ENCODE data around the gene ATP6V0C. TPM values are rescaled to one million over a fixed set of nuclear protein-coding genes. Genes with fewer than 3 reads are reported as not detected.

ATP6V0C gene
- total and polyA plus RNA-seq, 9 donors, result 34.8 to 143 (median 119) TPM

- H3K27me3 ChIP-seq, result peaks cover 6% of the 10 kb centered on the region
- H3K4me1 ChIP-seq (ENCODE audit: insufficient read depth), result peaks cover 7% of the 10 kb centered on the region
- intact Hi-C loops (cut with DNase I), result no loop called here
- H3K27ac ChIP-seq, result peak overlapping the region in 1 of 2 donors; percentile 25
- no peaks in the 10 kb centered on the region for H3K36me3 ChIP-seq
- H3K4me3 ChIP-seq, result peak overlapping the region; percentile 47
- DNase-seq, result peak in 1 of 5 donors; percentile 45
- 75 to 77% (median 77%) methylated on average over 29 of the region's 29 CpGs for WGBS, 3 donors
- TF ChIP-seq EP300 (IDR thresholded peaks at IDR 0.05), result no peak
- no peak for TF ChIP-seq CTCF (IDR thresholded peaks at IDR 0.05)
- no peak for TF ChIP-seq POLR2A (IDR thresholded peaks at IDR 0.05)
- no peaks in the 10 kb centered on the region for H3K9me3 ChIP-seq
Observed at GRCh38 chr16:2466667-2467527, 46.9 kb upstream of the ATP6V0C start.

GRCh38 chr16:2467528-2468232 lies 46.1 kb upstream of the ATP6V0C start:
- 0 to 1% (median 1%) methylated on average over 59 to 80 of the region's 80 CpGs for WGBS, 3 donors
- intact Hi-C loops (cut with DNase I), result no loop called here
- TF ChIP-seq POLR2A (IDR thresholded peaks at IDR 0.05) (peak; percentile 47), CTCF (IDR thresholded peaks at IDR 0.05) (peak in 1 of 3 donors; percentile 5), EP300 (IDR thresholded peaks at IDR 0.05) (no peak)
- Histone ChIP-seq H3K27ac (peak overlapping the region in 1 of 2 donors; percentile 39), H3K9me3 (no peaks in the 10 kb centered on the region), H3K4me1 (ENCODE audit: insufficient read depth) (peaks cover 7% of the 10 kb centered on the region), H3K4me3 (peak overlapping the region; percentile 47), H3K27me3 (peaks cover 6% of the 10 kb centered on the region), H3K36me3 (no peaks in the 10 kb centered on the region)
- peak; percentile 68 to 84 (median 83) for DNase-seq

GRCh38 chr16:2468233-2468724 lies 45.5 kb upstream of the ATP6V0C start:
- Histone ChIP-seq H3K4me1 (ENCODE audit: insufficient read depth) (peaks cover 7% of the 10 kb centered on the region), H3K4me3 (peak overlapping the region; percentile 47), H3K27ac (peak overlapping the region in 1 of 2 donors; percentile 39), H3K36me3 (no peaks in the 10 kb centered on the region), H3K27me3 (peaks cover 6% of the 10 kb centered on the region), H3K9me3 (no peaks in the 10 kb centered on the region)
- peak in 1 of 5 donors; percentile 45 for DNase-seq
- WGBS, 3 donors, result 0 to 1% (median 0%) methylated on average over 32 to 38 of the region's 38 CpGs
- intact Hi-C loops (cut with DNase I), result no loop called here
- TF ChIP-seq CTCF (IDR thresholded peaks at IDR 0.05) (no peak), EP300 (IDR thresholded peaks at IDR 0.05) (no peak), POLR2A (IDR thresholded peaks at IDR 0.05) (no peak)

- peaks cover 6% of the 10 kb centered on the region for H3K27me3 ChIP-seq
- DNase-seq, result peak in 1 of 5 donors; percentile 35
- H3K4me3 ChIP-seq, result no peak overlapping the region
- TF ChIP-seq CTCF (IDR thresholded peaks at IDR 0.05), result no peak
- TF ChIP-seq POLR2A (IDR thresholded peaks at IDR 0.05), result no peak
- no peak for TF ChIP-seq EP300 (IDR thresholded peaks at IDR 0.05)
- H3K4me1 ChIP-seq (ENCODE audit: insufficient read depth), result peaks cover 8% of the 10 kb centered on the region
- H3K36me3 ChIP-seq, result no peaks in the 10 kb centered on the region
- intact Hi-C loops (cut with DNase I), result no loop called here
- no peaks in the 10 kb centered on the region for H3K9me3 ChIP-seq
- H3K27ac ChIP-seq, result no peak overlapping the region
- WGBS, 3 donors, result 22 to 27% (median 22%) methylated on average over 12 to 14 of the region's 14 CpGs
Observed at GRCh38 chr16:2468725-2469398, 44.9 kb upstream of the ATP6V0C start.

Measured in ovary (tissue), 9 donors.